ENCODE data around the gene TPGS2.

DNA sequence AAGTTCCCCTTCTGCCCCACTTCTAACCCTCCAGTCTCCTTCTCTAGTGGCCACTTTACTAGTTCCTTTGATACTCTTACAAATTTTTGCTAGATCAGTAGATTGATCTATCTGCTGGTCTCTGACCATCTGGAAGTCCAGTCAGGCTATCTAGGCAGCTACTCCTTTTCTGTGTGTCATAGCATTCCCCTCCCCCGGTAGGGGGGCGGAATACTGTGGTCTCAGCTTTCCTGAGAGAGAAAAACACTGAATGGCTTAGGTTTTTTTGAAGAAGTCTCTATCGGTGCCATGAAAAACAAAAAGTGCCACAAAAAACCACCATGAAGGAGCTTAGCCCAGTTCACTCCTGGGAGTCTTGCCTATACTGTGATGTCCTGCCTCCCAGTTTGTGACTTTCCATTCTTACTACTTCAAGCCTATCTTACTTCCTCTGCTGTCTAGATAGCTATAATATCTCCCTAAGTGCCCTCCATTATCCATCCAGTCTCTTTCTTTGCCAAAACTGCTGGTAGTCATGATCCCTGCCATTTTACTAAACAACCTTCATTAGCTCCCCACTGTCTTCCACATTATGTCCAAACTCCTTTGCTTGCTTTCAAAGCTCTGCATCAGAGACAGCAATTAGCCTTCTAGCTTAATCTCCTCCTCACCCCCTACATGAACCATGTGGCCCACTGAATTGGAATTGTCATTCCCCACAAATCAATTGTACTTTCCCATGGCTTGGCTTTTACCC is 29.9 kb downstream of the TPGS2 start:
- TF ChIP-seq TAF1 (IDR thresholded peaks at IDR 0.05; ENCODE audit: borderline replicate concordance, low read depth, low read length) (no peak), POLR2AphosphoS5 (IDR thresholded peaks at IDR 0.05; ENCODE audit: low read depth, low read length) (no peak), POLR2A (IDR thresholded peaks at IDR 0.05; ENCODE audit: low read depth, low read length) (no peak)
